ENCODE results near the gene NOD1.

Gene NOD1

GRCh38 chr7:30465046-30465810, 13.4 kb downstream of the NOD1 start:
- no peak overlapping the region for H3K27ac ChIP-seq
- H3K9ac ChIP-seq = no peak overlapping the region
- no peaks in the 10 kb centered on the region for H3K36me3 ChIP-seq (ENCODE audit: insufficient read depth)
- no peaks in the 10 kb centered on the region for H3K27me3 ChIP-seq (ENCODE audit: insufficient read depth, low read depth)
- TF ChIP-seq CTCF (conservative IDR thresholded peaks at IDR 0.05; ENCODE audit: low read depth, low read length) = no peak
- H3K79me2 ChIP-seq (ENCODE audit: insufficient read depth, low read depth) = no peaks in the 10 kb centered on the region
- H3K4me2 ChIP-seq = no peak overlapping the region
- no peak overlapping the region for H3K4me3 ChIP-seq (IDR thresholded peaks at IDR 0.05; ENCODE audit: insufficient read depth, low read depth, low read length)
- no peak overlapping the region for H2AFZ ChIP-seq (ENCODE audit: low read depth)
- no peaks in the 10 kb centered on the region for H3K4me1 ChIP-seq (ENCODE audit: low read depth, poor library complexity, severe bottlenecking)
- no peaks in the 10 kb centered on the region for H4K20me1 ChIP-seq (ENCODE audit: insufficient read depth)

GRCh38 chr7:30464231-30464671, 14.3 kb downstream of the NOD1 start:
- no peaks in the 10 kb centered on the region for H4K20me1 ChIP-seq (ENCODE audit: insufficient read depth)
- no peaks in the 10 kb centered on the region for H3K36me3 ChIP-seq (ENCODE audit: insufficient read depth)
- H3K27me3 ChIP-seq (ENCODE audit: insufficient read depth, low read depth) = no peaks in the 10 kb centered on the region
- no peaks in the 10 kb centered on the region for H3K4me1 ChIP-seq (ENCODE audit: low read depth, poor library complexity, severe bottlenecking)
- H3K4me3 ChIP-seq (IDR thresholded peaks at IDR 0.05; ENCODE audit: insufficient read depth, low read depth, low read length) = no peak overlapping the region
- no peak overlapping the region for H3K27ac ChIP-seq
- no peaks in the 10 kb centered on the region for H3K79me2 ChIP-seq (ENCODE audit: insufficient read depth, low read depth)
- H3K9ac ChIP-seq = no peak overlapping the region
- no peak for TF ChIP-seq CTCF (conservative IDR thresholded peaks at IDR 0.05; ENCODE audit: low read depth, low read length)
- H2AFZ ChIP-seq (ENCODE audit: low read depth) = no peak overlapping the region
- H3K4me2 ChIP-seq = no peak overlapping the region

- Histone ChIP-seq H3K9ac (no peak overlapping the region), H3K79me2 (ENCODE audit: insufficient read depth, low read depth) (no peaks in the 10 kb centered on the region), H2AFZ (ENCODE audit: low read depth) (no peak overlapping the region), H3K4me3 (IDR thresholded peaks at IDR 0.05; ENCODE audit: insufficient read depth, low read depth, low read length) (no peak overlapping the region), H3K27ac (no peak overlapping the region), H3K27me3 (ENCODE audit: insufficient read depth, low read depth) (no peaks in the 10 kb centered on the region), H3K4me2 (no peak overlapping the region), H3K36me3 (ENCODE audit: insufficient read depth) (no peaks in the 10 kb centered on the region), H4K20me1 (ENCODE audit: insufficient read depth) (no peaks in the 10 kb centered on the region), H3K4me1 (ENCODE audit: low read depth, poor library complexity, severe bottlenecking) (no peaks in the 10 kb centered on the region)
- TF ChIP-seq CTCF (conservative IDR thresholded peaks at IDR 0.05; ENCODE audit: low read depth, low read length) = no peak
Observed at GRCh38 chr7:30463405-30464145, 15.0 kb downstream of the NOD1 start.

GRCh38 chr7:30462179-30462578, 16.4 kb downstream of the NOD1 start:
- Histone ChIP-seq H2AFZ (ENCODE audit: low read depth) (no peak overlapping the region), H3K36me3 (ENCODE audit: insufficient read depth) (no peaks in the 10 kb centered on the region), H3K9ac (no peak overlapping the region), H3K27ac (no peak overlapping the region), H3K4me3 (IDR thresholded peaks at IDR 0.05; ENCODE audit: insufficient read depth, low read depth, low read length) (no peak overlapping the region), H4K20me1 (ENCODE audit: insufficient read depth) (no peaks in the 10 kb centered on the region), H3K4me1 (ENCODE audit: low read depth, poor library complexity, severe bottlenecking) (no peaks in the 10 kb centered on the region), H3K4me2 (no peak overlapping the region), H3K27me3 (ENCODE audit: insufficient read depth, low read depth) (no peaks in the 10 kb centered on the region), H3K79me2 (ENCODE audit: insufficient read depth, low read depth) (no peaks in the 10 kb centered on the region)
- TF ChIP-seq CTCF (conservative IDR thresholded peaks at IDR 0.05; ENCODE audit: low read depth, low read length) = no peak
